ENCODE measurements around the gene FAM98C. TPM values are rescaled to one million over a fixed set of nuclear protein-coding genes. Genes with fewer than 3 reads are reported as not detected.

The FAM98C gene
- polyA plus RNA-seq, 1 of the 3 experiments (the other 2 are of a cell fraction) = 26.7 TPM

DNA sequence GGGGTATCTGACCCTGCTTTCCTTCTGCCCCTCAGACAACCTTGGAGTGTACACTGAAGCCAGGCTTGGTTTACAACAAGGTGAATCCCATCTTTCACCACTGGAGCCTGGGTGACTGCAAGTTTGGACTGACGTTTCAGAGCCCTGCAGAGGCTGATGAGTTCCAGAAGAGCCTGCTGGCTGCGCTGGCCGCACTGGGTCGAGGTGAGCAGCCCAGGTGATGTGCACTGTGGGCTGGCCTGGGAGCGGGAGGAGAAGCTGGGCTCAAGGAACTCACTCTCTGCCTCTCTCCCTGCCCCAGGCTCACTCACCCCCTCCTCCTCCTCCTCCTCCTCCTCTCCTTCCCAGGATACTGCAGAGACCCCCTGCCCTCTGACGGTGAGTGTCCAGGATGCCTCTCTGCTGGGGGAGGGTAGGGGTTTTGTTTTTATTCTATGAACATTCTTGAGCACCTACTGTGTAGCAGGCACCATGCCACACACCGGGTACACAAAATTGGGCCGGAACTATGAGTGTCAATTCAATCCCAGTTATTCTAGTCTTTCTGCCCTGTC lies 10.9 kb upstream of the FAM98C start:
- Histone ChIP-seq H3K79me2 (ENCODE audit: insufficient read depth) (peaks cover 32% of the 10 kb centered on the region), H3K9ac (no peak overlapping the region), H3K4me3 (ENCODE audit: low read depth in 2 of 2, low read length in 1 of 2) (no peak overlapping the region), H3K9me3 (no peaks in the 10 kb centered on the region), H4K20me1 (ENCODE audit: insufficient read depth) (no peaks in the 10 kb centered on the region), H3K4me2 (no peak overlapping the region), H3K4me1 (ENCODE audit: control insufficient read depth in 1 of 2, insufficient read depth in 2 of 2, low read depth in 1 of 2, low read length in 1 of 2) (peaks cover 9 to 10% of the 10 kb centered on the region in 2 experiments; a peak in 2 of 4 replicates), H3K9me2 (no peaks in the 10 kb centered on the region), H3K27ac (ENCODE audit: low read depth in 2 of 2, low read length in 1 of 2) (no peak overlapping the region), H3K27me3 (ENCODE audit: insufficient read depth) (no peaks in the 10 kb centered on the region), H3F3A (replicated peaks; ENCODE audit: insufficient read depth) (peaks cover 17% of the 10 kb centered on the region), H2AFZ (ENCODE audit: low read depth) (no peak overlapping the region), H3K36me3 (replicated peaks in 1 of 2; ENCODE audit: control insufficient read depth in 1 of 2, insufficient read depth in 2 of 2, low read length in 1 of 2) (peaks cover 22 to 35% of the 10 kb centered on the region in 2 experiments)
- CTCF ChIA-PET = interaction anchor here (0.6 to 1.0 kb wide), 2 partner anchors 11 to 541 kb away, joined by 3 read pairs; partner anchors contain the start of gene FAM98C
- no peak for TF ChIP-seq SIN3A (IDR thresholded peaks at IDR 0.05; ENCODE audit: borderline replicate concordance, low read depth, low read length)
- no peak for TF ChIP-seq TCF12 (IDR thresholded peaks at IDR 0.05)
- TF ChIP-seq CTCF (IDR thresholded peaks at IDR 0.05) = no peak
- no peak for TF ChIP-seq TEAD4 (IDR thresholded peaks at IDR 0.05; ENCODE audit: borderline replicate concordance, insufficient read depth)
- TF ChIP-seq FOXM1 (IDR thresholded peaks at IDR 0.05; ENCODE audit: low read depth) = no peak
- no peak for TF ChIP-seq YY1 (IDR thresholded peaks at IDR 0.05; ENCODE audit: low read depth)
- no peak for TF ChIP-seq RCOR1 (IDR thresholded peaks at IDR 0.05; ENCODE audit: low read length)
- no peak for TF ChIP-seq JUND (IDR thresholded peaks at IDR 0.05)
- no peak for TF ChIP-seq ZBTB33 (IDR thresholded peaks at IDR 0.05; ENCODE audit: borderline replicate concordance, low read depth)
- TF ChIP-seq, protein P1, sequence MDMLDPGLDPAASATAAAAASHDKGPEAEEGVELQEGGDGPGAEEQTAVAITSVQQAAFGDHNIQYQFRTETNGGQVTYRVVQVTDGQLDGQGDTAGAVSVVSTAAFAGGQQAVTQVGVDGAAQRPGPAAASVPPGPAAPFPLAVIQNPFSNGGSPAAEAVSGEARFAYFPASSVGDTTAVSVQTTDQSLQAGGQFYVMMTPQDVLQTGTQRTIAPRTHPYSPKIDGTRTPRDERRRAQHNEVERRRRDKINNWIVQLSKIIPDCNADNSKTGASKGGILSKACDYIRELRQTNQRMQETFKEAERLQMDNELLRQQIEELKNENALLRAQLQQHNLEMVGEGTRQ (IDR thresholded peaks at IDR 0.05; ENCODE audit: borderline replicate concordance, low read depth, low read length) = no peak
- no peak for TF ChIP-seq GATA2 (CRISPR knock-in tag; IDR thresholded peaks at IDR 0.05)
- no peak for TF ChIP-seq RXRA (IDR thresholded peaks at IDR 0.05; ENCODE audit: borderline replicate concordance, low read depth)
- no peak for TF ChIP-seq ELF1 (IDR thresholded peaks at IDR 0.05)
- TF ChIP-seq USF1 (IDR thresholded peaks at IDR 0.05; ENCODE audit: borderline replicate concordance, low read depth) = no peak
- TF ChIP-seq PBX3 (IDR thresholded peaks at IDR 0.05) = no peak
- TF ChIP-seq RFX5 (IDR thresholded peaks at IDR 0.05; ENCODE audit: low read length) = no peak
- no peak for TF ChIP-seq POLR2AphosphoS5 (IDR thresholded peaks at IDR 0.05; ENCODE audit: low read depth, low read length)
- TF ChIP-seq, protein P2, sequence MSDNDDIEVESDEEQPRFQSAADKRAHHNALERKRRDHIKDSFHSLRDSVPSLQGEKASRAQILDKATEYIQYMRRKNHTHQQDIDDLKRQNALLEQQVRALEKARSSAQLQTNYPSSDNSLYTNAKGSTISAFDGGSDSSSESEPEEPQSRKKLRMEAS (IDR thresholded peaks at IDR 0.05; ENCODE audit: low read depth) = no peak
- TF ChIP-seq EZH2phosphoT487 (IDR thresholded peaks at IDR 0.05; ENCODE audit: borderline replicate concordance, low read depth) = no peak
- WGBS (ENCODE audit: low lambda C conversion rate) = 87% methylated on average over 8 of the region's 8 CpGs
- POLR2A ChIA-PET = no interaction called here
- no peak for DNase-seq
